PFSK-1 (cell line): Measurements from ENCODE around the gene PNRC1.

ENCODE experiments used
- FOXP2 ChIP-seq: optimal IDR thresholded peaks from 2 replicates; pipeline ENCODE3; 2011; ENCODE audit warnings: borderline replicate concordance, control low read depth, inconsistent platforms; ENCODE audit not compliant: insufficient read depth; ENCODE audit errors: extremely low read length, extremely low read depth
- POLR2AphosphoS5 ChIP-seq: IDR thresholded peaks from 2 replicates; pipeline ENCODE4 v1.6.1; 2012; ENCODE audit warnings: low read depth, mild to moderate bottlenecking, control low read depth, low read length, moderate library complexity
- SIN3A ChIP-seq: IDR thresholded peaks from 2 replicates; pipeline ENCODE4 v1.6.1; 2012; ENCODE audit warnings: mild to moderate bottlenecking, low read length, moderate library complexity, borderline replicate concordance; ENCODE audit not compliant: insufficient read depth
- TAF1 ChIP-seq: IDR thresholded peaks from 2 replicates; pipeline ENCODE4 v1.6.1; 2012; ENCODE audit warnings: low read length, control low read depth, borderline replicate concordance; ENCODE audit not compliant: insufficient read depth
- TF ChIP-seq, protein P1 (sequence below), 2 experiments: IDR thresholded peaks; 2 replicates each; pipeline versions ENCODE4 v1.6.1 to v1.8.0; 2011 to 2012; ENCODE audit warnings: low read depth in 2 of 2, low read length in 2 of 2, control low read depth in 1 of 2, inconsistent platforms in 1 of 2, mild to moderate bottlenecking in 1 of 2, moderate library complexity in 1 of 2; ENCODE audit not compliant: insufficient read depth in 1 of 2

Gene PNRC1

DNA sequence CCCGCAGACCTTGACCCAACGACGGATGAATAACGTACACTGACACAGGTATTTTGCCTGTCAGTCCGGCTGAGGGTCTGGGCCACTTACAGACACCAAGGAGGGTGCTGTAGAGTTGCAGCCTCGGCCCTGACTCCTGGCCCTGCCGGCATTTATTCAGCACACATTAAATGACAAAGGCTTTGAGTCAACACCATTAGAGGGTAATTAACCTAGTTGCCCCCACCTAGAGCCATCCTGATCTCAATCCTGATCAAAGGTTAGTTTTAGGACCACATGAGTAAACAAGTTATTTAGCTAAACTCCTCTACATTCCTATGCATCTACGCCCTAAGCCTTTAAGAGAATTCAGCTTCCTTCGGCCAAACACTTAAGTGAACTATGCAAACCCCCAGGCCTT lies 53.4 kb downstream of the PNRC1 start:
- TF ChIP-seq, protein P1, sequence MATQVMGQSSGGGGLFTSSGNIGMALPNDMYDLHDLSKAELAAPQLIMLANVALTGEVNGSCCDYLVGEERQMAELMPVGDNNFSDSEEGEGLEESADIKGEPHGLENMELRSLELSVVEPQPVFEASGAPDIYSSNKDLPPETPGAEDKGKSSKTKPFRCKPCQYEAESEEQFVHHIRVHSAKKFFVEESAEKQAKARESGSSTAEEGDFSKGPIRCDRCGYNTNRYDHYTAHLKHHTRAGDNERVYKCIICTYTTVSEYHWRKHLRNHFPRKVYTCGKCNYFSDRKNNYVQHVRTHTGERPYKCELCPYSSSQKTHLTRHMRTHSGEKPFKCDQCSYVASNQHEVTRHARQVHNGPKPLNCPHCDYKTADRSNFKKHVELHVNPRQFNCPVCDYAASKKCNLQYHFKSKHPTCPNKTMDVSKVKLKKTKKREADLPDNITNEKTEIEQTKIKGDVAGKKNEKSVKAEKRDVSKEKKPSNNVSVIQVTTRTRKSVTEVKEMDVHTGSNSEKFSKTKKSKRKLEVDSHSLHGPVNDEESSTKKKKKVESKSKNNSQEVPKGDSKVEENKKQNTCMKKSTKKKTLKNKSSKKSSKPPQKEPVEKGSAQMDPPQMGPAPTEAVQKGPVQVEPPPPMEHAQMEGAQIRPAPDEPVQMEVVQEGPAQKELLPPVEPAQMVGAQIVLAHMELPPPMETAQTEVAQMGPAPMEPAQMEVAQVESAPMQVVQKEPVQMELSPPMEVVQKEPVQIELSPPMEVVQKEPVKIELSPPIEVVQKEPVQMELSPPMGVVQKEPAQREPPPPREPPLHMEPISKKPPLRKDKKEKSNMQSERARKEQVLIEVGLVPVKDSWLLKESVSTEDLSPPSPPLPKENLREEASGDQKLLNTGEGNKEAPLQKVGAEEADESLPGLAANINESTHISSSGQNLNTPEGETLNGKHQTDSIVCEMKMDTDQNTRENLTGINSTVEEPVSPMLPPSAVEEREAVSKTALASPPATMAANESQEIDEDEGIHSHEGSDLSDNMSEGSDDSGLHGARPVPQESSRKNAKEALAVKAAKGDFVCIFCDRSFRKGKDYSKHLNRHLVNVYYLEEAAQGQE (IDR thresholded peaks at IDR 0.05; ENCODE audit: insufficient read depth in 1 of 2, low read depth in 2 of 2, low read length in 2 of 2) = no peak

DNA sequence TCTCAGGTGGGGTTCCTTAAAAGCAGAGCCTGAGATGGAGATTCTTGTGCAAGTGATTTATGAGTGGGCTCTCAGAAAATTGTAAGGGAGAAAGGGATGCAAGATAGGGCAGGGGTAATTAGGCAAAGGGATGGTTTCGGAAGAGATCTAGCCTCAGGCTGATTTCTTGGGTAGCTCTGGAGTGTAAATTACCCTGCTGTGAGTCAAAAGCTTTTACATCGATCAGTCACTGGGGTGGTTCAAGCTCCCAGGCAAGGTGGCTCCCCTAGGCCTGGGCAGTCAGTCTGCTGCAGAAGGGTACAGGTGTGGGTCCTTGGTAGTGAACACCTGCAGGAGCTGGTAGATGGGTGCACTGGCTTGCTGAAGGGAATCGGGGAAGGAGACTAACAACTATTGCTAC lies 54.2 kb downstream of the PNRC1 start:
- TF ChIP-seq, protein P1 (IDR thresholded peaks at IDR 0.05; ENCODE audit: insufficient read depth in 1 of 2, low read depth in 2 of 2, low read length in 2 of 2) = no peak
- TF ChIP-seq FOXP2 (no peak), SIN3A (no peak), TAF1 (no peak), POLR2AphosphoS5 (no peak)
